ENCODE results near the gene WNT3A. TPM values are rescaled to one million over a fixed set of nuclear protein-coding genes. Genes with fewer than 3 reads are reported as not detected.

Gene WNT3A
- polyA plus RNA-seq, 1 of the 3 experiments (the other 2 are of a cell fraction) = not detected

DNA sequence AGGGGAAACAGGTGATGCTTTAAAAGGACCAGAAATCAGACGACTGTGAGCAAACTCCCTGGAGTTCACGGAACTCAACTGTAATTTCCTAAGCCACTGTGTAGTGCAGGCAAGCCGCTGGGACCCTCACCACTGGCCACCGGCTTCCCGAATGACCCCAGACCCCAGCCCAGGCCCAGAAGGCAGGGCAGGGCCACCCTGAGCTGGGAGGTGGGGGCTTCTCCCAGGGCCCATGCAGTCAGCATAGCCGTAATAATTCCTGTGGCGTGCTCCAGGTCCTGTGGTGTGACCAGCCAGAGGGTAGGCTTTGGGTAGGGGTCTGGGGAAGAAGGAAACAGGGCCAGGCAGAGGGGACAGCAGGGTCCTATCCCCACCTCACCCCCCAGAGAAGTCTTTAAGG lies 72.2 kb downstream of the WNT3A start:
- Histone ChIP-seq H4K20me1 (ENCODE audit: insufficient read depth) (peaks cover 10% of the 10 kb centered on the region), H3F3A (replicated peaks; ENCODE audit: insufficient read depth) (peaks cover 6% of the 10 kb centered on the region), H3K79me2 (ENCODE audit: insufficient read depth) (peaks cover 46% of the 10 kb centered on the region), H3K27me3 (ENCODE audit: insufficient read depth) (no peaks in the 10 kb centered on the region), H2AFZ (ENCODE audit: low read depth) (no peak overlapping the region), H3K36me3 (replicated peaks in 1 of 2; ENCODE audit: control insufficient read depth in 1 of 2, insufficient read depth in 2 of 2, low read length in 1 of 2) (no peaks in the 10 kb centered on the region), H3K4me2 (no peak overlapping the region), H3K4me3 (ENCODE audit: low read depth in 2 of 2, low read length in 1 of 2) (no peak overlapping the region), H3K4me1 (ENCODE audit: control insufficient read depth in 1 of 2, insufficient read depth in 2 of 2, low read depth in 1 of 2, low read length in 1 of 2) (peaks cover 4 to 16% of the 10 kb centered on the region in 2 experiments; a peak in 3 of 4 replicates), H3K9ac (no peak overlapping the region), H3K9me2 (no peaks in the 10 kb centered on the region), H3K27ac (ENCODE audit: low read depth in 2 of 2, low read length in 1 of 2) (no peak overlapping the region), H3K9me3 (no peaks in the 10 kb centered on the region)
- TF ChIP-seq TCF12 (IDR thresholded peaks at IDR 0.05) = no peak
- TF ChIP-seq ELF1 (IDR thresholded peaks at IDR 0.05) = no peak
- TF ChIP-seq, protein P1, sequence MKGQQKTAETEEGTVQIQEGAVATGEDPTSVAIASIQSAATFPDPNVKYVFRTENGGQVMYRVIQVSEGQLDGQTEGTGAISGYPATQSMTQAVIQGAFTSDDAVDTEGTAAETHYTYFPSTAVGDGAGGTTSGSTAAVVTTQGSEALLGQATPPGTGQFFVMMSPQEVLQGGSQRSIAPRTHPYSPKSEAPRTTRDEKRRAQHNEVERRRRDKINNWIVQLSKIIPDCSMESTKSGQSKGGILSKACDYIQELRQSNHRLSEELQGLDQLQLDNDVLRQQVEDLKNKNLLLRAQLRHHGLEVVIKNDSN (IDR thresholded peaks at IDR 0.05; ENCODE audit: borderline replicate concordance, low read depth) = no peak
- TF ChIP-seq SMC3 (IDR thresholded peaks at IDR 0.05; ENCODE audit: low read depth, low read length) = no peak
- TF ChIP-seq TAF1 (IDR thresholded peaks at IDR 0.05; ENCODE audit: borderline replicate concordance, low read depth, low read length) = no peak
- TF ChIP-seq RAD21 (IDR thresholded peaks at IDR 0.05; ENCODE audit: low read length) = no peak
- TF ChIP-seq, protein P2, sequence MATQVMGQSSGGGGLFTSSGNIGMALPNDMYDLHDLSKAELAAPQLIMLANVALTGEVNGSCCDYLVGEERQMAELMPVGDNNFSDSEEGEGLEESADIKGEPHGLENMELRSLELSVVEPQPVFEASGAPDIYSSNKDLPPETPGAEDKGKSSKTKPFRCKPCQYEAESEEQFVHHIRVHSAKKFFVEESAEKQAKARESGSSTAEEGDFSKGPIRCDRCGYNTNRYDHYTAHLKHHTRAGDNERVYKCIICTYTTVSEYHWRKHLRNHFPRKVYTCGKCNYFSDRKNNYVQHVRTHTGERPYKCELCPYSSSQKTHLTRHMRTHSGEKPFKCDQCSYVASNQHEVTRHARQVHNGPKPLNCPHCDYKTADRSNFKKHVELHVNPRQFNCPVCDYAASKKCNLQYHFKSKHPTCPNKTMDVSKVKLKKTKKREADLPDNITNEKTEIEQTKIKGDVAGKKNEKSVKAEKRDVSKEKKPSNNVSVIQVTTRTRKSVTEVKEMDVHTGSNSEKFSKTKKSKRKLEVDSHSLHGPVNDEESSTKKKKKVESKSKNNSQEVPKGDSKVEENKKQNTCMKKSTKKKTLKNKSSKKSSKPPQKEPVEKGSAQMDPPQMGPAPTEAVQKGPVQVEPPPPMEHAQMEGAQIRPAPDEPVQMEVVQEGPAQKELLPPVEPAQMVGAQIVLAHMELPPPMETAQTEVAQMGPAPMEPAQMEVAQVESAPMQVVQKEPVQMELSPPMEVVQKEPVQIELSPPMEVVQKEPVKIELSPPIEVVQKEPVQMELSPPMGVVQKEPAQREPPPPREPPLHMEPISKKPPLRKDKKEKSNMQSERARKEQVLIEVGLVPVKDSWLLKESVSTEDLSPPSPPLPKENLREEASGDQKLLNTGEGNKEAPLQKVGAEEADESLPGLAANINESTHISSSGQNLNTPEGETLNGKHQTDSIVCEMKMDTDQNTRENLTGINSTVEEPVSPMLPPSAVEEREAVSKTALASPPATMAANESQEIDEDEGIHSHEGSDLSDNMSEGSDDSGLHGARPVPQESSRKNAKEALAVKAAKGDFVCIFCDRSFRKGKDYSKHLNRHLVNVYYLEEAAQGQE (IDR thresholded peaks at IDR 0.05; ENCODE audit: low read depth, low read length) = no peak
- ChIA-PET POLR2A (no interaction called here), CTCF (no interaction called here)
- DNase-seq = no peak
- WGBS (ENCODE audit: low lambda C conversion rate) = 92% methylated on average over 5 of the region's 7 CpGs

DNA sequence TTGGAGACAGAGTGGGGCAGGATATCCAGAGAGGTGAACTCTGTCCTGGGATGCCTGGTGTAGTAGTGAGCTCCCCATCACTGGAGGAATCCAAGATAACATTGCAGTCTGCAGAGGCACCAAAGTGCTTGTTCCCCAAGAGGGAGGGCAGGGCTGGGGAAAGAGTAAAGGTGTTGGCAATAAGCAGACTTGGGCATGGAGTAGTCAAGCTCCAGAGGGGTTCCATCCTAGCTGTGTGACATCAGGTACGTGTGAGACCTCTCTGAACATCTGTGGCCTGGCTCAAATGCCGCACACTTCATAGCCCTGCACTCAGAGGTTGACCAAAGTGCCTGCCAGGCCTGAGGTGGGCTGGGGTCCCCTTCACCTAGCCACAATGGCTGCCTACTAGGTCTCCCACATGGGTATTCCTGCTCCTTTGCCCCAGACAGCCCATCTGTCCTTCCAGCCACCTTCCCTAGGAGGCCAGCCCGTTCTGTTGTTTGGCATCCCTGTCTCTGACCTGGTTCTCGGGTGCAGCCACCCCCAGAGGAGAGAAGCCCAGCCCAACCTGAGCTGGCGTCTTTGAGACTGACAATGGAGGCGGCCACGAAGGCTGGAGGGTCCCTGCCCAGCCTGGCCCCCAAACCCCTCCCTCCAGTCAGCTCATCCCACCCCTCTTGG lies 72.9 kb downstream of the WNT3A start:
- peaks cover 53% of the 10 kb centered on the region for H3K79me2 ChIP-seq (ENCODE audit: insufficient read depth)

More for the DNA sequence above, 72.9 kb downstream of the WNT3A start:
- Histone ChIP-seq H3F3A (replicated peaks; ENCODE audit: insufficient read depth) (no peaks in the 10 kb centered on the region), H3K9ac (no peak overlapping the region), H3K4me1 (ENCODE audit: control insufficient read depth in 1 of 2, insufficient read depth in 2 of 2, low read depth in 1 of 2, low read length in 1 of 2) (peaks cover 5 to 20% of the 10 kb centered on the region in 2 experiments), H2AFZ (ENCODE audit: low read depth) (no peak overlapping the region), H3K27ac (ENCODE audit: low read depth in 2 of 2, low read length in 1 of 2) (no peak overlapping the region), H3K4me2 (no peak overlapping the region), H3K36me3 (replicated peaks in 1 of 2; ENCODE audit: control insufficient read depth in 1 of 2, insufficient read depth in 2 of 2, low read length in 1 of 2) (peaks cover 0 to under 1% of the 10 kb centered on the region in 2 experiments), H3K4me3 (ENCODE audit: low read depth in 2 of 2, low read length in 1 of 2) (no peak overlapping the region), H3K9me3 (no peaks in the 10 kb centered on the region), H4K20me1 (ENCODE audit: insufficient read depth) (peaks cover 17% of the 10 kb centered on the region), H3K9me2 (no peaks in the 10 kb centered on the region), H3K27me3 (ENCODE audit: insufficient read depth) (no peaks in the 10 kb centered on the region)
- WGBS (ENCODE audit: low lambda C conversion rate) = 92% methylated on average over 2 of the region's 7 CpGs
- ChIA-PET CTCF (no interaction called here), POLR2A (no interaction called here)
- no peak for DNase-seq
- TF ChIP-seq CHD2 (IDR thresholded peaks at IDR 0.05; ENCODE audit: low read length, partially characterized antibody) (no peak), RCOR1 (IDR thresholded peaks at IDR 0.05; ENCODE audit: low read length) (no peak)

All from SK-N-SH (cell line).